ENCODE results near the gene SGMS1.
"Not testable (repeated sequence)": the region's sequence is repeated elsewhere in the genome, so short reads cannot be mapped to it uniquely, and the experiment has no call there.

The SGMS1 gene

DNA sequence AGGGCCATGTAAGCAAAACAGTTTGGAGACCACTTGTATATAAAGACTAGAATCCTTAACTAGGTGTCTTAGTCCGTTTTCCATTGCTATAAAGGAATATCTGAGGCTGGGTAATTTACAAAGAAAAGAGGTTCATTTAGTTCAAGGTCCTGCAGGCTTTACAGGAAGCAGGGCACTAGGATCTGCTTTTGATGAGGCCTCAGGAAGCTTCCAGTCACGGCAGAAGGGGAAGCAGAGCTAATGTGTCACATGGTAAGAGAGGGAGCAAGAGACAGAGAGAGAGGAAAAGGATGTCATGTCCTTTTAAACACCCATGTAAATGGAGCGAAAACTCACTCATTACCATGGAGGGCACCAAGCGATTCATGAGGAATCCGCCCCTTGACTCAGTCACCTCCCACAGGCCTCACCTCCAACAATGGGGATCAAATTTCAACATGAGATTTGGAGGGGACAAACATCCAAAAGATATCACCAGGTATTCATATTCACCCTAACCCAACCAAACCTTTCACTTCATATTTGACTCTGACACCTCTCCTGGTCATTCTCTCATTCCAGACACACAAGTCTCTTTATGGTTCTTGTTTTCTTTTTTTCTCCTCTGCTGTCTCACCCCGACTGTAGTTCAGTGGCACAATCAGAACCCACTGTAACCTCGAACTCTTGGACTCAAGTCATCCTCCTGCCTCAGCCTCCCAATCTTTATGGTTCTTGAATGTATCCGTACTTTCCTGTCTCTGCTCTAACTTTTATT lies 342.4 kb downstream of the SGMS1 start:
- in situ Hi-C loops (cut with MboI; ENCODE audit: low sequenced_read_pairs): no loop called here

DNA sequence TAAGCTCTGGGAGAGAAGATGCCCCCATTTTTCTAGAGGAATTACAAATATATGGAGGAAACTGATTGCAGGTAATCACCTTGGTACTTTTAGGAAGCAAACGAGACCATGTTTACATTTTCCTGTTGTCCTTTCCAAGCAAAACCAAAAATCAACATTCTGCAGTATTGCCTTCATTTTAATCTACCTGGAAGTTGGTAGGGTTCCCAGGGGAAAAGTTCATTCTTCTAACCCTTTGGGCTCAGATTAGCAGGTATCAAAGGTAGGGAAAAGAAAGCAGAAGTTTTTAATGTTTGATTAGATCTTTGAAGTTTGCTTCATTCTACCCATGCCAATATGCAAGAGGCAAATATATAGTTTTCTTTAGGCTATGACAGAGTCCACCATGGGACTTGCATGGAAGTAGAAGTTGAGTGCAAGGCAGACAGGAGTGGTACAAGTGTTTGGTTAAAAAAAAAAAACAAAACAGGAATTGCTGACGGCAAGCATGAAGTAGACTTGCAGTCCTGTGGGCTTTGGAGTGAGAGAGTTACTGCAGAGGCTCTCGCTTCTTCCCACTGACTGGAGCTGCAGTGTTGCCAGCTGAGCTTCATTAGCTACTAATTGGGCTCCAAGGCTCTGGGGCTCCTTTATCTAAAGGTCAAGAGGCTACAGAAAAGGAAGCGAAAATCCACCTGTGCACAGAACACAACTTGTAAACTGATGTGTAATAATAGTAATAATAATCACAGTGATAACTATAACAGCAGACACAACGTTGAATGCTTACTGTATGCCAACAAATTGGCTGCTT lies 343.5 kb downstream of the SGMS1 start:
- in situ Hi-C loops (cut with MboI; ENCODE audit: low sequenced_read_pairs): no loop called here

GRCh38 chr10:50279489-50279888 lies 344.3 kb downstream of the SGMS1 start:
- in situ Hi-C loops (cut with MboI; ENCODE audit: low sequenced_read_pairs): no loop called here

GRCh38 chr10:50275650-50276235 lies 348.0 kb downstream of the SGMS1 start:
- in situ Hi-C loops (cut with MboI; ENCODE audit: low sequenced_read_pairs): no loop called here

GRCh38 chr10:50272531-50272930 lies 351.2 kb downstream of the SGMS1 start:
- in situ Hi-C loops (cut with MboI; ENCODE audit: low sequenced_read_pairs): no loop called here

- in situ Hi-C loops (cut with MboI; ENCODE audit: low sequenced_read_pairs): no loop called here
These were observed 352.0 kb downstream of the SGMS1 start for GRCh38 chr10:50271564-50272250.

- in situ Hi-C loops (cut with MboI; ENCODE audit: low sequenced_read_pairs): not testable (repeated sequence)
These were observed 355.9 kb downstream of the SGMS1 start for GRCh38 chr10:50267877-50268276.

DNA sequence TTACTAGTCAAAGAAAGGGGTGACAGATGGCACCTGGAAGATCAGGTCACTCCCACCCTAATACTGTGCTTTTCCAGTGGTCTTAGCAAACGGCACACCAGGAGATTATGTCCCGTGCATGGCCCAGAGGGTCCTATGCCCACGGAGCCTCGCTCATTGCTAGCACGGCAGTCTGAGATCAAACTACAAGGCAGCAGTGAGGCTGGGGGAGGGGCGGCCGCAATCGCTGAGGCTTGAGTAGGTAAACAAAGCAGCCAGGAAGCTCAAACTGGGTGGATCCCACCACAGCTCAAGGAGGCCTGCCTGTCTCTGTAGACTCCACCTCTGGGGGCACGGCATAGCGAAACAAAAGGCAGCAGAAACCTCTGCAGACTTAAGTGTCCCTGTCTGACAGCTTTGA lies 361.1 kb downstream of the SGMS1 start:
- in situ Hi-C loops (cut with MboI; ENCODE audit: low sequenced_read_pairs): not testable (repeated sequence)

GRCh38 chr10:50260791-50261281 lies 362.9 kb downstream of the SGMS1 start:
- in situ Hi-C loops (cut with MboI; ENCODE audit: low sequenced_read_pairs): no loop called here

Data from HL-60/S4 (cell line).